NCI-H748 (cell line): ENCODE measurements around the gene MALSU1.
"Not testable (repeated sequence)": the region's sequence is repeated elsewhere in the genome, so short reads cannot be mapped to it uniquely, and the experiment has no call there.

Experiments used
- DNase-seq: peaks from one replicate; lab custom pipeline; 2025; ENCODE audit not compliant: unreplicated experiment; lab: John Stamatoyannopoulos, UW

Gene MALSU1

DNA sequence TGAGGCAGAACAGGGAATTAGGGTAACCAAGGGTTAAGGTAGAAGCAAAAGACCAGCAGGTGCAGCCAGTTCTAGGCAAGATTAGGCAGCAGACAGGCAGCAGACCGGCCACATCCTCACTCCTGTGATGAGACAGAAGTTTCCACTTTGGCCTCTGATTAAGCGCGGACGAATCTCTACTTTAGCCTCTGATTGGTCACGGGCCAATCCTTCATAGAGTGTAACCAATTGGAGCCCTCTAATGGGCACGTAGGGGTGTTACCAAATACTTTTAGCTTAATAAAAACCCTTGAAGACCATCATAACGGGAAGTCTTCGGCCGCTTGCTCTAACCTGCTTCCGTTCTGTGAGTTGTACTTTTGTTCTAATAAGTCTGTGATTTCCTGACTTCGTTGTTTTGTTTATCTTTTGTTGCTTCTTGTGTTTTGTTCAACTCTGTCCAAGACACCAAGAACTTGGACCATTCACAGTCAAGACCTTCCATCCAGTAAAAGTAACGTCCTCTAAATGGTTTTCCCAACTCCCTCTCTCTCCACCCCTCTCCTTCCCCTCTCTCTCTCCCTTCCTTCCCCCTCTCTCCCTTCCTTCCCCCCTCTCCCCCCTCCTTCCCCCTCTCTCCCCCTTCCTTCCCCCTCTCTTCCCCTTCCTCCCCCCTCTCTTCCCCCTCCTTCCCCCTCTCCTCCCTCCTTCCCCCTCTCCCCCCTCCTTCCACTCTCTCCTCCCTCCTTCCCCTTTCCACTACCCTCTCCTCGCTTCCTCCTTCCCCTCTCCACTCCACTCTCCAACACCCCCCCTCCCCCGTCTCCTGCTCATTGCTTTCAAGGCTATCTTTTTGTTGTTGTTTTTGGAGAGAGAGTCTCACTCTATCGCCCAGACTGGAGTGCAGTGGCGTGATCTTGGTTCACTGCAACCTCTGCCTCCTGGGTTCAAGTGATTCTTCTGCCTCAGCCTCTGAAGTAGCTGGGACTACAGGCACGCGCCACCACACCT, 13.2 kb upstream of the MALSU1 start:
- no peak for DNase-seq

DNA sequence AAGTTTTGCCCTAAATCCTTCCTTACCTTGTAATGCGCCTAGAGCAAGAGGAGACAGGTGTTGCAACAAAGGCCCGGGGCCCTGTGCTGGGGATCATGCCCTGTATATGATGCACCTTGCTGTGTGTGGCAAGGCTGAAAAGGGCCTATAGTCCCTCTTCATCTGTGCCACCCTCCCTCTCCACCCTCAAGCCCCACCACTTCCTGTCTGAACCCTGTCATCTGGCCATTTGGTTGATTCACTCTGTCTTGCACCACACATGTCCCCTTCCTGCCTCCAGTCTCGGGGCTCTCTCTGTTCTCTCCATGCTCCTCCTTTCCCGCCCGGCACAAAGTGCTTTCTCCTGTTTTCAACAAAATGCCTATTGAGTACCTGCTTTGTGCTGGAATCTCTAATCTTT, 11.5 kb upstream of the MALSU1 start:
- DNase-seq: no peak

DNA sequence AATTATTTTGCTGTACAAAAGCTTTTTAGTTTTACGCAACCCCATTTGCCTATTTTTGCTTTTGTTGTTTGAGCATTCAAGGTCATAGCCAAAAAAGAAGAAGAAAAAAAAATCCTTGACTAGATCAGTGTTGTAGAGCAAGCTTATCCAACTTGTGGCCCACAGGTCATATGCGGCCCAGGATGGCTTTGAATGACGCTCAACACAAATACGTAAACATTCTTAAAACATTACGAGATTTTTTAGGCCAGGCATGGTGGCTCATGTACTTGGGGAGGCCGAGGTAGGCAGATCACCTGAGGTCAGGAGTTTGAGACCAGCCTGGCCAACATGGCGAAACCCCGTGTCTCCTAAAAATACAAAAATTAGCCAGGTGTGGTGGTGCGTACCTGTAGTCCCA, 8.1 kb upstream of the MALSU1 start:
- DNase-seq: no peak

DNA sequence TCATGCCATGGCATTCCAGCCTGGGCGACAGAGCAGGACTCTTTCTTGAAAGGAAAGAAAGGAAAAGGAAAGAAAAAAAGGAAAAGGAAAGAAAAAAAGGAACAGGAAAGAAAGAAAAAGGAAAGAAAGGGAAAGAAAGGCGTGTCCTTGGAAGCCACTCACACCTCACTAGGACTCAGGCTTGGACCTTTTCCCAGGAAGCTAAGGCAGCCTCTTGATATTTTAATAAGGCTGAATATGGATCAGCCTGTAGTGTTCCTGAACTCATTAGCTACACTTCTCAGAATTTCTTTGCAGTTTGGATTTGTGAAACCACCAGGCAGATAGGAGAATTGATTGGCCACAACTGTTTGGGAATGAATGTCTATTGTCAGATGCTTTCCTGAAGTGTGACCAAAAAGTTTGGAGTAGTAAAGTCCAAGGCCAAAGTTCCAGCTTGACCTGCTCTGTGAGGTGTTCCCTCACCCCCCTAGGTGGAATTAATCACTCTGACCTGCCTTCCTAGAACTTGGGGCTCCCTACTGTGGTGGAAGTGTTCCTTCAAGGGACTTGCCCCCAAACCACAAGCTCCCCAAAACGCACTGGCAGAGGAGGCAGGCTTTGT, 7.1 kb upstream of the MALSU1 start:
- no peak for DNase-seq

DNA sequence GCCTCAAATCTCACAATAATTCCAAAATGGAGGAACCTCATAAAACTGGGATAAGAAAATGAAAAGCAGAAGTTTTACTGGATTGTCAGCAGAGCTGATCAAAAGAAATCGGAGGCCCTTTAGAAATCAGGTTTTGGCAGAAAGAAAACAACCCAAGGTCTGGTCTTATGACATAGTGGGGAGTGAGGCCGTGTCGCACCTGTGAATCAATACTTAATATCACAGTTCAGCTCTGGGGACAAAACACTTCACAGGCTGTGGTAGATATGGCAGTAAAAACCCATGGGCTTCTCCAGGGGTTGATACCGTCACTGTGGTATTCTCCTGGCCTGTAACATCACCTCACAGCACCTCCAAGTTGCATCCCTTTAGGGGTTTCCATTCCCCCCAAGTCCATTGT, 6.5 kb upstream of the MALSU1 start:
- DNase-seq: no peak

DNA sequence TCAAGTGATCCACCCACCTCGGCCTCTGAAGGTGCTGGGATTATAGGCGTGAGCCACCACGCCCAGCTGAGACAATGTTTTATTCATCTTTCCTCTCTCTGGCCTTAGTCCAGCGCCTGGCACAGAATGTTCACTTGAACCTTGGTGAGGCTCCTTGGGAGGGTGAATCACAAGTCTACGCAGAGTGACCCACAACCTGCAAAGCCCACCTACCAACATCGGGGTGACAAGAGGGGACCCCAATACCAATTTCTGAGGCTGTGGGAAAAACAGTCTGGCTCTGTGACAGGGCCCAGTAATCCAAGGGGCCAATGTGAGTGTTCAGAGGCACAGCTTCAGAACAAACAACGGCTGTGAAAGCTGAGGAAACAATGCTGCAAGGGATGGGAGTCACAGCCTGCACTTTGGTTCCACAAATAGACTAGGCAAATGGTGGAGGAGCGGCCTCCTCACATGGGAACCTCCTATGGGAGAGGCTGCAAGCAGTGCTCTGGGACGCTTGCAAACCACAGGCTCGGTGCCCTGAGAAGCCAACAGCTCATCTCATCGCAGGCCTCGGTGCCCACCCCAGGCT, 5.6 kb upstream of the MALSU1 start:
- DNase-seq: no peak

DNA sequence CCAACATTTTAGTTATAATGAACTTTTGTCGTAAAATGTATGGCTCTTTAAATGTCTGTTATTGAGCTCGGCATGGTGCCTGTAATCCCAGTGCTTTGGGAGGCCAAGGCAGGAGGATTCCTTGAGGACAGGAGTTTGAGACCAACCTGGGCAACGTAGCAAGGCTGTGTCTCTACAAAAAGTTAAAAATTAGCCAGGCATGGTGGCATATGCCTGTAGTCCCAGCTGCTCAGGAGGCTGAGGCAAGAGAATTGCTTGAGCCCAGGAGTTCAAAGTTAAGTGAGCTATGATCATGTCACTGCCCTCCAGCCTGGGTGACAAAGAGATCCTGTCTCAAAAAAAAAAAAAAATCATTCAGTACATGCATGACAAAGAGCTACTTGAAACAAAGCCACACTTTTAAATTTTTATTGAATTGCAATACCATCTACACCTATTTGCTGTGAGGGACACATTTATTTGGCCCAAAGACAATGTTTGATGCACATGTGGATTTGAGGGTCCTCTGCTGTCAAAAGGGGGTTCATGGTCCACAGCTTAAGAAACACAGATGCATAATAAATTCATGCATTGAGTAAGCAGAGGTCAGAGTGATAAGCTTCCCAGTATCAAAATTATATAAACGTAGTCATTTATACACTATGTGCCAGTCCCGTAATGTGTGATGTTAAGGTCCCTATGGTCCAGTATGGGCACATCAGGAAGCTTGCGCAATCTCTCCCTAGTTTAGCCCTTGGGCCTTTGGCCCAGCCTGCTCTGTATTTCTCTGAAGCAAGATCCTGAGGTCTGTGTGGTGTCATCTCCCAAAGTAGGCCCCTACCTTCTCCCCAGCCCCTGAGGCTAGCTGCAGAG, 4.4 kb upstream of the MALSU1 start:
- no peak for DNase-seq

DNA sequence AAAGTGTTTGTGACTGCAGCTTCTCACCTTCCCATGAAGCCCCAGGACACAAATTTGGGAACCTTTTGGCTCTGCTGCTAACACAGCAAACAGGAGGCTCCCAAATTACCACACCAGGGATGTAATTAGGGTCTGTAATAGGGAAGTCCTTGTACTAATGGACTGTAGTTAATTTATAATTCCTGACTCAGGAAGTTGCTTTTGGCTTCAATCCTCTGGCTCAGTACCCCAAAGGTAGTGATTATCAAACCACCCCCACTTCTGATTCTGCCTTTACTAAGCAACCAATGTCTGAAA, 3.8 kb upstream of the MALSU1 start:
- DNase-seq: no peak

DNA sequence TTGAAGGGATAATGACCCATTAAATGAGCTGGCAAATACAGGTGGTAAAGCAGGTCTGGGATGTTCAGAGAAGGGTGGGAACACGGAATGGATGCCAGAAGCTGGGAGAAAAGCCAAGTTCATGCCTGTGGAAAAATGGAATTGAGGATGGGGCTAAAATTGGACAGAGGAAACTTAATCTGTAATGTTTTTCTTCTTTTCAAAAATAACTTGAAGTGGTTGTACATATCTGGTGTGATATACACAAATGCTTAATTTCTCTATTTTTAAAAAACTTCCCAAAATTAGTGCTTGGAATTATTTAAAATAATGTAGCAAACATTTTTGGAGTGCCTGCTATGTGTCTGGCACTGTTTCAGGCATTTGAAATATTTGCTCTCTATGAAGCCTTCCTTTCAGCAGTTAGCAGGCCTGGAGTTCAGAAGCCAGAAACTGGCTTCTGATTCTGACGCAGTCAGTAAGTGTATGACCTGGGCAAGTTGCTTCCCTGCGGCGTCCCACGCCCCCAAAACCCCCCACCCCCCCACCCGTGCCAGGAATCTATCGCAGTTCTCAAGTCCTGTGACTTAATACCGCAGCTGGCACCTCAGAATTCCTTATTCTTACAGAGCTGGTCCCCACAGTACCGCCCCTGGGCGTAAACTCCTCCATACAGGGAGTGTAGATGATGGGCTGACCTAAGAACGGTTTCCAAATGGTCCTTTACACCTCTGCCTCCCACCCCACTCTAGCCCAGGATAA, 828 bp upstream of the MALSU1 start:
- no peak for DNase-seq

DNA sequence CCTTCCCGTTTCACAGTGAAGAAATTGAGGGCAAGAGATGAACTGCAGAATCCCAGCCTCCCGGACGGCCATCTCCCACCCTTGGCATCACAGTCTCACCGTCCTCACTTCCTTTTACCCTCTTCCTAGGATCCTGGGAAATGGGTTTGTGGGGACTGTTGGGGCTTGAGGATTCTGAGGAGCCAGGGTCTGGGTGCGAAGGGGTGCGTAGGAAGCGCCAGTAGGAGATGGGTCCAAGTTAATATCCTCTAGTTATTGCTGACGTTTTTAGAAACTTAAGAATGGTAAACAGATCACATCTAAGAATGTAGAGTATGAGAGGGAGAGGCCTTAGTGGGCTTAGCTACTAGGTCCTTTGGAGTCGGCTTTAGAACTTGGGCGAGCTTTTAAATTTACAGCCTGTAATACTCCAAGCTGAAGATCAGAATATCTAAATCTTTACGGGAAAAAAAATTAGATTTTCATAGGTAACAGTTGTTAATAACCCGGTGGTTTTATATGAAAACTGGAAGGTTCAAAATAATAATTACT, 696 bp downstream of the MALSU1 start:
- DNase-seq: peak; percentile 48

DNA sequence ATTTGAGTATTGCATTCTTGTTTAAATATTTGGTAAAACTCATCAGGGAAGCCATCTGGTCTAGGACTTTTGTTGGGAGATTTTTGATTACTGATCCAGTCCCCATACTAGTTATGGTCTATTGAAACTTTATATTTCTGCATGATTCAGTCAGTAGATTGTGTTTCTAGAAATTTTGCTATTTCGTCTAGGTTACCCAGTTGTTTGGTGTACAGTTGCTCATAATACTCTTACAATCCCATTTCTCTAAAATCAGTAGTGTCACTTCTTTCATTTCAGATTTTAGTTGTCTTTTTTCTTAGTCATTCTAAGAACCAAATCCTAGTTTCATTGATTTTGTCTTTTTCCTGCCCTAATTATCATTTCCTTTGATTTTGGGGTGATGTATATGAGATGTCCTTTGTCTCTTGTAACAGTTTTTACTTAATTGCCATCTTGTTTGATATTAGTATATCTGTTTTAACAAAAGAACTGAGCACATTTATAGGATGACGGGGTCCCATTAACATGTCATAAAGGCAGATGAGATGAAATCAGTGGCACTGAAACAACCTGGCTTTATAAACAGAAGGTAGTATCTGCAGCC, 7.9 kb downstream of the MALSU1 start:
- no peak for DNase-seq

DNA sequence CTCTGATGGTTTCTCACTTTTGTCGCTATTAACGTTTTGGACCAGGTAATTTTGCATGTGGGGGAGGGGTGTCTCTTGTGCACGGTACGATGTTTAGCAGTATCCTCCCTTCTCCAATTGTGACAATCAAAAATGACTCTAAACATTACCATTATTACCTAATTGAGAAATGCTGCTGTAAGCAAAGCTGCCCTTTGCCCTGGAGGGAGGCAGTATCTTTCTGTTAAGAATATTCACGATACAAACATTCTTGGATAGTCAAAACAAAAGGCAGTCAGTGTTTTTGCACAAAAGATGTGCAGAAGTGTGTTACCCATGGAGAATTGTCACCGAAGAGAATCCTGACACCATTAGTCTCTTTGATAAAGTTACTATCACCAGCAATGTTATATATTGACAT, 9.6 kb downstream of the MALSU1 start:
- no peak for DNase-seq

DNA sequence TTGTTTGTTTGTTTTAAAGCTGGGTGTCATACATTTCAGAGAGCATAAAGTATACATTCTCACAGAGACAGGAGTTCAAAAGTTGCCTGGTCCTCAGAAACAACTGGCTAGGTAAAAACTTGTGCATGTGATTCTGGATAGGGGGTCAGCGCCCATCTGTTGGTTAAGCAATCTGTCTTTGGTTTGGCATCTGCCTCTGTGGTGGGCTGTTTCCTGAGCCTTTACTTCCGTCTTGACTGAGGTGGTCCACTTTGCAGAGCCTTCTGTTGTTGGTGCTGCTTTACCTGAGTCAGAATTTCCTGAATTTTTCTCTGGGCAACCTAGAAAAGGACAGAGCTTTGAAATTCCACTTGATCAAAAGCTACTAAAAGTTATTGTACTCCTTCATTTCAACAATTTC, 13.0 kb downstream of the MALSU1 start:
- DNase-seq: not testable (repeated sequence)

DNA sequence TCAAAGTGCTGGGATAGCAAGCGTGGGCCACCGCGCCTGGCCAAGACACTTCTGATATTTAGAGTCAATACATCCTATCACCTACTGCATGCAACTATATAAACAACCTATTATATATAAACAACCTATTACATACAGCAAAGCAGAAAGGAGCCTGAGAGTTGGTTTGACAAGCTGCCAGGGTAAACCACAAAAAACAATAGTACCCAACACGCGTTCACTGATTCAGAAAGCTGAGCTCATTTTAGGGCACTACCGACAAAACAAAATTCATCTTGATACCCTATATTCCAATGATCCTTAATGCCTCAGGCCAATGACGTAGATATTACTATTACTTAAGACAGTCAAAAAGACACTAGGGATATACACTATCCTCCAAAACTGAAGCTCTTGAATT, 16.2 kb downstream of the MALSU1 start:
- no peak for DNase-seq

DNA sequence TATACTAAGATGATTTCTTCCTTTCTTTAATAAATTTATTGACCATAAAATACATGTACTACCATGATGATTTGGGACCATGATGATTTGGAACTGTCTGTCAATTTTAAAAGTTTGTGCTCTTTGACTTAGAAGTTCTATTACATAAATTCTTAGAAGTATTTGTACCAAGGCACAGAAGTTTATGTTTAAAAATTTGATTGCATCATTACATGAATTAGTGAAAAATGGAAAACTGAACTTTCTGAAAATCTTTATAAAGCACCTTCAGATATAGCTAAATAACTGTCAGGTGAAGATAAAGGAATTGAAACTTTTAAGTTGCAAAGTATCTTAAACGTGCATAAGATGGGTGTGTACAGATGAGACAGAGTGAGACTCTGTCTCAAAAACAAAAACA, 32.0 kb downstream of the MALSU1 start:
- DNase-seq: no peak

DNA sequence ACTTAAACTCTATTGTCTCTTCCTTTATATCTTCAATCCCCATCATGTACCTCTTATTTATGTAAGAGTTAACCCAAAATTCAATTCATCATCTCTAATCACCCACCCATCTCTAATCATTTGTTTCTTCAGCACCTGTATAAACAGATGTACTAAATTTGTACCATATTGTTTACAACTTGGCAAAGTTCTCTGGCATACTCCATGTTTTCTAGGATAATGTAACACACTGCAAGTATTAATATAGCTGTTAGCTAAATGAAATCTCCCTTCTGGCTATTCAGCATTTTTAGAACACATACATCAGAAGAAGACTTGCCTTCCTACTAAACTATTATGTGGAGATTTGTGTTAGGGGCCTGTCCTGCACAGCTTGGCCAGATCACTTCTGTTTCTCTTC, 33.1 kb downstream of the MALSU1 start:
- DNase-seq: no peak

DNA sequence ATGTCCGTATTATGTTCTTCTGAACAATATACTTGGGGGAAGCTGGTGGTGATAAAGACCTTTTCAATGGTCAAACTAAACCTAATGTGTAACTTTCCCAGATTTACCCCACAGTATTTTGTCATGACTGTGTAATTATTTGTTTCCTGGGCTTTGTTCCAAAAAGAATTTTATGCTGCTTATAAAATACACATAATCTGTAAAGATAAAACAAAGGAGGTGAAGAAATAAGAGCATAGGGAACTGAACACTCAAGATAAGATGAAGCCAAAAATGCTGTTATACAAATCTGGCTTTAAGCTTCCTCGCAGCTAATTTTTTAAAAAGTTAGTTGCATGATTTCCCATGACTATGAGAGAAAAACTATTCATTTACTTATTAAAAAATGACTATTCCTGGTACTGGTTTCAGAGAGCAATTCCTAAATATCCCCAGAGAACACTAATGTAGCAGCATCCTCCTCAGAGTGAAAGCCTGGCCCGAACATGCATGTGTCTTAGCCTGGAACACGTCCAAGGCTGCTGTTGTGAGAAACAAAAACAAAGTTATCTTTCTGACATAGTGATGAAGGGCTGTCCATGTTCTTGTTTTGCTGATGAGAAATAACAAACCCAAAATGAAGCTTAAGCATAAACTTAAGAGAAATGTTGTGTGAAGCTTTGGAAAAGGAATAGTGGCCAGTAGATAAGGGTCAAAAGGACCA, 33.9 kb downstream of the MALSU1 start:
- DNase-seq: no peak

DNA sequence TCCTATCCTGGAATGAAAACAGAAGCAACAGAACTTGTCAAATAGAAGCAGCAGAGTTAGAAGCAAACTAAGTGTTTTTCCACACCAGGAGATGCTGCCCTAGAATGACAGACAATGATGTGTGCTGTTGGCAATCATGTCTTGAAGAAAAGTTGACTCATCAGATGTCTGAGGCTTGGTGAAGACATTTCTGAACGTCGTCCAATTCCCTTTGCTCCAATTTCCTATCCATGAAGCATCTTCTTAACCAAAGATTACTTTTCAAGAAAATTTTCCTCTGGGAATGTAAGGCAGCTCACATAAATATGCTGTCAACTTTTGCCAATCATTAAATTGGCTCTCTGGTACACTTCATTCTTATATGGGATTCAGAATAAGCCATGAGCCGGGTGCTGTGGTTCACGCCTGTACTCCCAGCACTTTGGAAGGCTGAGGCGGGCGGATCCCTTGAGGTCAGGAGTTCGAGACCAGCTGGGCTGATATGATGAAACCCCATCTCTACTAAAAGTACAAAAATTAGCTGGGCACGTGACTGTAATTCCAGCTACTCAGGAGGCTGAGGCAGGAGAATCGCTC, 34.6 kb downstream of the MALSU1 start:
- no peak for DNase-seq

DNA sequence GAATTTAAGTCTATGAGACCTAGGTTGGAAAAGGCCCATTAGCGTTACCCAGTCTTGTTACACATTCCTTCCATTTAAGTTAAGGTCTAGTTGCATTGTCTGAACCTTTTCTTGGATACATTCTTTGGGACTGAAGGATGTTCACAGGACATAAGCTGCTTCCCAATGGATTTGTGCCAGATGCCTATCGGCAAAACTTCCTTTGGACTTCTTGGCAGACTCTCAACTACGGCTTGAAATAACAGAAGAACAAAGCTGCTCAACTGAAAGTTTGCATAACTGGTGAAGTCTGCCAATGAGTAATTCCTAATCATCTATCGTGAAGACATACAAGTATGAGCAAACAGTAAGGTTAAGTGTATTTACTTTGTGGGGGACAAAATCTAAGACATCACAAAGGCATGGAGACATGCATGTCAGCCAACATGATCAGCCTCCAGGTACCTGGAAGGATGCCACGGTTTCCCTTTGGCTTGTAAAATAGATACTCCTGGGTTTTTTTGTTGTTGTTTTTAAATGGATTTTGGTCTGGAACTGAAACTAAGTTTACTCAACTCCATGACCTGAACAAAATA, 35.4 kb downstream of the MALSU1 start:
- peak; percentile 20 for DNase-seq
